Measurements from ENCODE around the gene NUDT21. TPM values are rescaled to one million over a fixed set of nuclear protein-coding genes. Genes with fewer than 3 reads are reported as not detected.

Gene NUDT21
- total RNA-seq, 1 experiment from 2014 or later = 218 TPM

DNA sequence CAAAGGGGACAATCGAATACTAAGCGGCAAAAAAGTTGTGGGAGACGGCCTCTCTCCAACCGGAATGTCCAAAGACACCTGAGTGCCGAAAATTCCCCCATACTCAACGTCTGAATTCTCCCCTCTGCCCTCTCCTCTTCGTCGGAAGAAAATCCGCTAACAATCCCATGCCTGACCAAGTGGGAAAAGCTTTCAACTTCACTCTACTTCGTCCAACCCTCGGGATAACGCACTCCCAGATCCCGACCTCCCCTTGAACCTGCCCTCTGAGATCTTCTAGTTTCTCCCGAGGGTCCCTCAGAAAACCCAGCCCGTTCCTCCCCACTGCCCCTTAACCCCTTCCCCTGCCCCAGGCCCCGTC lies 26.7 kb downstream of the NUDT21 start:
- H3K79me2 ChIP-seq (ENCODE audit: insufficient read depth, low read length) = peaks cover 50% of the 10 kb centered on the region
- H3K27ac ChIP-seq (ENCODE audit: low read depth, low read length) = no peak overlapping the region
- no peak overlapping the region for H2AFZ ChIP-seq (ENCODE audit: low read depth, low read length, poor library complexity, severe bottlenecking)
- BruUV-seq (replicated peaks) = no TSS peak
- POLR2A ChIA-PET = no interaction called here
- no peaks in the 10 kb centered on the region for H3K36me3 ChIP-seq (ENCODE audit: control insufficient read depth in 1 of 2, insufficient read depth in 2 of 2, low read length in 2 of 2)
- CTCF ChIA-PET = no interaction called here
- H3K4me1 ChIP-seq (ENCODE audit: control insufficient read depth in 1 of 2, insufficient read depth in 2 of 2, low read length in 2 of 2) = peaks cover 18 to 57% of the 10 kb centered on the region in 2 experiments
- no peaks in the 10 kb centered on the region for H3K9me3 ChIP-seq (ENCODE audit: control insufficient read depth in 1 of 2, insufficient read depth in 1 of 2, low read depth in 1 of 2, low read length in 2 of 2)
- no peak for DNase-seq (ENCODE audit: low read depth, low spot score)
- TF ChIP-seq SIN3A (IDR thresholded peaks at IDR 0.05; ENCODE audit: low read depth) = no peak
- TF ChIP-seq ELF1 (IDR thresholded peaks at IDR 0.05; ENCODE audit: borderline replicate concordance, low read depth) = no peak
- TF ChIP-seq, protein P1, sequence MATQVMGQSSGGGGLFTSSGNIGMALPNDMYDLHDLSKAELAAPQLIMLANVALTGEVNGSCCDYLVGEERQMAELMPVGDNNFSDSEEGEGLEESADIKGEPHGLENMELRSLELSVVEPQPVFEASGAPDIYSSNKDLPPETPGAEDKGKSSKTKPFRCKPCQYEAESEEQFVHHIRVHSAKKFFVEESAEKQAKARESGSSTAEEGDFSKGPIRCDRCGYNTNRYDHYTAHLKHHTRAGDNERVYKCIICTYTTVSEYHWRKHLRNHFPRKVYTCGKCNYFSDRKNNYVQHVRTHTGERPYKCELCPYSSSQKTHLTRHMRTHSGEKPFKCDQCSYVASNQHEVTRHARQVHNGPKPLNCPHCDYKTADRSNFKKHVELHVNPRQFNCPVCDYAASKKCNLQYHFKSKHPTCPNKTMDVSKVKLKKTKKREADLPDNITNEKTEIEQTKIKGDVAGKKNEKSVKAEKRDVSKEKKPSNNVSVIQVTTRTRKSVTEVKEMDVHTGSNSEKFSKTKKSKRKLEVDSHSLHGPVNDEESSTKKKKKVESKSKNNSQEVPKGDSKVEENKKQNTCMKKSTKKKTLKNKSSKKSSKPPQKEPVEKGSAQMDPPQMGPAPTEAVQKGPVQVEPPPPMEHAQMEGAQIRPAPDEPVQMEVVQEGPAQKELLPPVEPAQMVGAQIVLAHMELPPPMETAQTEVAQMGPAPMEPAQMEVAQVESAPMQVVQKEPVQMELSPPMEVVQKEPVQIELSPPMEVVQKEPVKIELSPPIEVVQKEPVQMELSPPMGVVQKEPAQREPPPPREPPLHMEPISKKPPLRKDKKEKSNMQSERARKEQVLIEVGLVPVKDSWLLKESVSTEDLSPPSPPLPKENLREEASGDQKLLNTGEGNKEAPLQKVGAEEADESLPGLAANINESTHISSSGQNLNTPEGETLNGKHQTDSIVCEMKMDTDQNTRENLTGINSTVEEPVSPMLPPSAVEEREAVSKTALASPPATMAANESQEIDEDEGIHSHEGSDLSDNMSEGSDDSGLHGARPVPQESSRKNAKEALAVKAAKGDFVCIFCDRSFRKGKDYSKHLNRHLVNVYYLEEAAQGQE (IDR thresholded peaks at IDR 0.05; ENCODE audit: low read depth) = no peak
- TF ChIP-seq TCF7L2 (IDR thresholded peaks at IDR 0.05; ENCODE audit: borderline replicate concordance, extremely low read depth, insufficient read depth, insufficient read length) = no peak
- no peak for TF ChIP-seq CBX3 (IDR thresholded peaks at IDR 0.05; ENCODE audit: low read depth)
- no peak for TF ChIP-seq ZNF274 (IDR thresholded peaks at IDR 0.05; ENCODE audit: low read depth, low read length)
- no peak for TF ChIP-seq POLR2AphosphoS5 (IDR thresholded peaks at IDR 0.05; ENCODE audit: low read depth, low read length)
- TF ChIP-seq, protein P2, sequence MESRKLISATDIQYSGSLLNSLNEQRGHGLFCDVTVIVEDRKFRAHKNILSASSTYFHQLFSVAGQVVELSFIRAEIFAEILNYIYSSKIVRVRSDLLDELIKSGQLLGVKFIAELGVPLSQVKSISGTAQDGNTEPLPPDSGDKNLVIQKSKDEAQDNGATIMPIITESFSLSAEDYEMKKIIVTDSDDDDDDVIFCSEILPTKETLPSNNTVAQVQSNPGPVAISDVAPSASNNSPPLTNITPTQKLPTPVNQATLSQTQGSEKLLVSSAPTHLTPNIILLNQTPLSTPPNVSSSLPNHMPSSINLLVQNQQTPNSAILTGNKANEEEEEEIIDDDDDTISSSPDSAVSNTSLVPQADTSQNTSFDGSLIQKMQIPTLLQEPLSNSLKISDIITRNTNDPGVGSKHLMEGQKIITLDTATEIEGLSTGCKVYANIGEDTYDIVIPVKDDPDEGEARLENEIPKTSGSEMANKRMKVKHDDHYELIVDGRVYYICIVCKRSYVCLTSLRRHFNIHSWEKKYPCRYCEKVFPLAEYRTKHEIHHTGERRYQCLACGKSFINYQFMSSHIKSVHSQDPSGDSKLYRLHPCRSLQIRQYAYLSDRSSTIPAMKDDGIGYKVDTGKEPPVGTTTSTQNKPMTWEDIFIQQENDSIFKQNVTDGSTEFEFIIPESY (IDR thresholded peaks at IDR 0.05; ENCODE audit: extremely low read depth, insufficient replicate concordance, low read length) = no peak
- no peak for TF ChIP-seq EZH2 (IDR thresholded peaks at IDR 0.05)
- TF ChIP-seq SRF (IDR thresholded peaks at IDR 0.05; ENCODE audit: low read depth) = no peak
- no peak for TF ChIP-seq RAD21 (IDR thresholded peaks at IDR 0.05; ENCODE audit: low read depth)
- TF ChIP-seq EZH2phosphoT487 (IDR thresholded peaks at IDR 0.05; ENCODE audit: borderline replicate concordance) = no peak
- TF ChIP-seq SP1 (IDR thresholded peaks at IDR 0.05; ENCODE audit: low read depth) = no peak
- TF ChIP-seq POLR2A (IDR thresholded peaks at IDR 0.05; ENCODE audit: borderline replicate concordance, extremely low read depth, insufficient read depth, insufficient read length) = no peak
- TF ChIP-seq FOSL1 (IDR thresholded peaks at IDR 0.05; ENCODE audit: low read depth) = no peak
- RAD21 ChIA-PET (ENCODE audit: low non-redundant PET in 1 of 2, low total read pairs in 2 of 2, uncharacterized antibody in 2 of 2, unreplicated experiment in 2 of 2) = no interaction called here
- no peaks in the 10 kb centered on the region for H3K9me2 ChIP-seq (ENCODE audit: insufficient read depth)
- H3K27me3 ChIP-seq (ENCODE audit: insufficient read depth, low read length) = no peaks in the 10 kb centered on the region
- no peaks in the 10 kb centered on the region; the same call in 1 of the 2 replicates for H4K20me1 ChIP-seq (ENCODE audit: insufficient read depth)
- peak overlapping the region; percentile 86 for H3K4me2 ChIP-seq (ENCODE audit: low read length)
- intact Hi-C loops (cut with micrococcal nuclease) = no loop called here
- H3K9ac ChIP-seq (ENCODE audit: low read length) = peak overlapping the region; percentile 81
- peak overlapping the region; percentile 69 to 71 for H3K4me3 ChIP-seq (replicated peaks in 1 of 2; ENCODE audit: low read depth in 1 of 2, low read length in 2 of 2)
- ATAC-seq = no peak

All from HCT116 (cell line).